HG02759 (cell line): ENCODE data around the gene AIP.
A peak's percentile ranks its signal among the peaks of the same experiment; 100 is the strongest.
"Not testable (repeated sequence)": the region's sequence is repeated elsewhere in the genome, so short reads cannot be mapped to it uniquely, and the experiment has no call there.

Experiments used
- ATAC-seq: cut with Tn5 transposase; IDR thresholded peaks from one replicate; pipeline ENCODE4 v1.9.1; 2021; ENCODE audit warnings: mild to moderate bottlenecking, moderate library complexity; ENCODE audit not compliant: unreplicated experiment

The AIP gene

GRCh38 chr11:67505605-67506396 lies 23.0 kb downstream of the AIP start:
- ATAC-seq: peak; percentile 27

GRCh38 chr11:67506426-67507051 lies 23.7 kb downstream of the AIP start:
- ATAC-seq: no peak

- ATAC-seq: no peak
These were observed 24.5 kb downstream of the AIP start for GRCh38 chr11:67507242-67507863.

- ATAC-seq: peak; percentile 82
These were observed 25.1 kb downstream of the AIP start, which contains the start of gene CDK2AP2 for GRCh38 chr11:67507864-67508485. Gene CDK2AP2 (minus strand): TSS chr11:67508162. CDS start chr11:67508082, 80 bp downstream.

GRCh38 chr11:67508486-67509121 lies 25.8 kb downstream of the AIP start:
- peak; percentile 39 for ATAC-seq

GRCh38 chr11:67510023-67510345 lies 27.2 kb downstream of the AIP start:
- no peak for ATAC-seq

GRCh38 chr11:67511558-67511957 lies 28.7 kb downstream of the AIP start:
- ATAC-seq: not testable (repeated sequence)

- ATAC-seq: no peak
These were observed 31.3 kb downstream of the AIP start for GRCh38 chr11:67514116-67514515.

GRCh38 chr11:67516806-67517205 lies 34.0 kb downstream of the AIP start:
- no peak for ATAC-seq

GRCh38 chr11:67517784-67518552 lies 35.1 kb downstream of the AIP start:
- no peak for ATAC-seq

GRCh38 chr11:67519726-67520125 lies 36.9 kb downstream of the AIP start:
- no peak for ATAC-seq

GRCh38 chr11:67520856-67521824 lies 38.3 kb downstream of the AIP start:
- no peak for ATAC-seq

GRCh38 chr11:67521924-67522323 lies 39.1 kb downstream of the AIP start:
- ATAC-seq: no peak

- no peak for ATAC-seq
These were observed 39.5 kb downstream of the AIP start for GRCh38 chr11:67522338-67522737.

- ATAC-seq: no peak
These were observed 40.2 kb downstream of the AIP start, which contains the start of gene CABP2 for GRCh38 chr11:67522844-67523555. Gene CABP2 (minus strand): TSS chr11:67523446. CDS start chr11:67523326, 120 bp downstream.

- ATAC-seq: no peak
These were observed 41.0 kb downstream of the AIP start for GRCh38 chr11:67523556-67524479.

- ATAC-seq: no peak
These were observed 41.6 kb downstream of the AIP start for GRCh38 chr11:67524480-67524808.
